Caco-2 (cell line): ENCODE results near the gene CDKN2AIPNL. TPM values are rescaled to one million over a fixed set of nuclear protein-coding genes. Genes with fewer than 3 reads are reported as not detected.

Source experiments
- BruUV-seq: library from RNA; stranded (reverse); fragments of 400-500 nt; replicated peaks from 2 replicates; lab custom pipeline; 2021; lab: Mats Ljungman, UMichigan
- CTCF ChIA-PET: fragments of 300-600 bp; sonication (Branson Sonifier 250); formaldehyde crosslinking; loops from one replicate; lab custom pipeline; 2022; ENCODE audit warnings: antibody characterized with exemption; lab: Charles Lee
- POLR2A ChIA-PET: fragments of 300-600 bp; sonication (Branson Sonifier 250); formaldehyde crosslinking; loops from one replicate; lab custom pipeline; 2022; ENCODE audit warnings: antibody characterized with exemption; lab: Charles Lee
- DNase-seq, 2 experiments: peaks; one replicate each; pipeline versions ENCODE4 v3.0.0 to v3.0.0-alpha.2; 2020 to 2022
- H3K27me3 ChIP-seq: replicated peaks from 2 replicates; pipeline ENCODE4 v1.6.0; 2011; ENCODE audit warnings: low read length; ENCODE audit not compliant: control insufficient read depth, insufficient read depth
- H3K36me3 ChIP-seq: 2 replicates; pipeline ENCODE4 v1.5.1; 2011; ENCODE audit warnings: low read length; ENCODE audit not compliant: control insufficient read depth, insufficient read depth
- H3K4me1 ChIP-seq: fragments of 250-450 bp; sonication (Bioruptor Pico); 2 replicates; pipeline ENCODE4 v1.5.1; 2020; ENCODE audit warnings: mild to moderate bottlenecking
- H3K4me3 ChIP-seq: 2 replicates; pipeline ENCODE4 v1.5.1; 2011; ENCODE audit warnings: low read depth, mild to moderate bottlenecking, control low read depth, low read length
- H3K9me3 ChIP-seq: fragments of 250-450 bp; sonication (Bioruptor Pico); 2 replicates; pipeline ENCODE4 v1.5.1; 2020; ENCODE audit warnings: mild to moderate bottlenecking, moderate library complexity
- H3K27ac Mint-ChIP-seq: one replicate; pipeline ENCODE4 v1.8.0; 2022; ENCODE audit warnings: mixed read lengths; ENCODE audit not compliant: unreplicated experiment
- H3K27me3 Mint-ChIP-seq: one replicate; pipeline ENCODE4 v1.8.0; 2022; ENCODE audit warnings: mixed read lengths; ENCODE audit not compliant: insufficient read depth, unreplicated experiment
- H3K36me3 Mint-ChIP-seq: one replicate; pipeline ENCODE4 v1.8.0; 2022; ENCODE audit warnings: mild to moderate bottlenecking, mixed read lengths; ENCODE audit not compliant: insufficient read depth, unreplicated experiment
- H3K4me1 Mint-ChIP-seq: one replicate; pipeline ENCODE4 v1.8.0; 2022; ENCODE audit warnings: low read depth, mixed read lengths; ENCODE audit not compliant: unreplicated experiment
- H3K4me3 Mint-ChIP-seq: one replicate; pipeline ENCODE4 v1.8.0; 2022; ENCODE audit warnings: mild to moderate bottlenecking, moderate library complexity, mixed read lengths; ENCODE audit not compliant: unreplicated experiment
- H3K9me3 Mint-ChIP-seq: one replicate; pipeline ENCODE4 v1.8.0; 2022; ENCODE audit warnings: mixed read lengths; ENCODE audit not compliant: unreplicated experiment
- intact Hi-C: fragments of 100-400 bp; cut with micrococcal nuclease; formaldehyde crosslinking; loops from one replicate; pipeline ENCODE4 v1.10.0; 2022; ENCODE audit not compliant: unreplicated experiment
- total RNA-seq: library from RNA; stranded (reverse); gene quantifications from 2 replicates; pipeline ENCODE4 v1.2.3, GENCODE V29; 2022
- TF ChIP-seq, protein P1 (sequence below), 2 experiments: fragments of 200-600 bp in 1 of 2; IDR thresholded peaks; 1 replicate in 1 of 2; 2 replicates in 1 of 2; pipeline versions ENCODE4 v1.5.1 to v1.8.0; 2011 to 2022; ENCODE audit warnings: antibody characterized with exemption in 1 of 2, control low read depth in 1 of 2, inconsistent platforms in 1 of 2, low read depth in 1 of 2, low read length in 1 of 2, mild to moderate bottlenecking in 1 of 2, moderate library complexity in 1 of 2; ENCODE audit not compliant: insufficient read depth in 1 of 2, severe bottlenecking in 1 of 2, unreplicated experiment in 1 of 2

Gene CDKN2AIPNL
- total RNA-seq, 1 experiment from 2014 or later: 53.2 TPM

DNA sequence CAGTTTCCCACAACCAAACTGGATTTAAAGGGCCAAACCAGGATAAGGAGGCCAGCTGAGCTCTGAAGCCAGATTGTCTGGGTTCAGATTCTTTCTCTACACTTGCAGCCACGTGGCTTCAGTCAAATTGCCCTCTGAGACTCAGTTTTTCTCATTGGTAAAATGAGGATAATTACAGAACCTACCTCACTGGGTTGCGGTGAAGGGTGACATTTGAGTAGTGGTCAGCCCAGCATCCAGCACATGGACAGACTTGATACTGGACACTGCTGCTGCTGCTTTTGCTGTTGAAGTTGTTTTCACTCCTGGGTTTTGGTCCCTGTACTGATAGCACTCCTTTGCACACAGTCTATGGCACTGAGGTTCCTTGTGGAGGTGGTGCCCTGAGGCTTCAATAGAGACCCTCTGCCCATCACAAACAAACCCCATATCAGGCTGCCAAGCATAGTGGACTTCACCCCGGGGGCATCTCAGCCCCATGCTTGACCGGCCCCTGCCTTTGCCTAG, 25.7 kb upstream of the CDKN2AIPNL start:
- H3K9me3 Mint-ChIP-seq: no peaks in the 10 kb centered on the region
- Histone ChIP-seq H3K4me1 (peaks cover 47% of the 10 kb centered on the region), H3K36me3 (no peaks in the 10 kb centered on the region), H3K4me3 (no peak overlapping the region), H3K9me3 (no peaks in the 10 kb centered on the region), H3K27me3 (no peaks in the 10 kb centered on the region)
- POLR2A ChIA-PET: interaction anchor here (0.8 to 1.9 kb wide), 7 partner anchors 10 to 88 kb away, joined by 3 to 19 read pairs (median 8); partner anchors contain the start of gene CDKN2AIPNL
- intact Hi-C loops: loop anchor here (1.0 kb wide), 4 partner anchors 21 to 89 kb away; no protein-coding TSS in a partner anchor
- H3K36me3 Mint-ChIP-seq: peaks cover 13% of the 10 kb centered on the region
- TF ChIP-seq, protein P1, sequence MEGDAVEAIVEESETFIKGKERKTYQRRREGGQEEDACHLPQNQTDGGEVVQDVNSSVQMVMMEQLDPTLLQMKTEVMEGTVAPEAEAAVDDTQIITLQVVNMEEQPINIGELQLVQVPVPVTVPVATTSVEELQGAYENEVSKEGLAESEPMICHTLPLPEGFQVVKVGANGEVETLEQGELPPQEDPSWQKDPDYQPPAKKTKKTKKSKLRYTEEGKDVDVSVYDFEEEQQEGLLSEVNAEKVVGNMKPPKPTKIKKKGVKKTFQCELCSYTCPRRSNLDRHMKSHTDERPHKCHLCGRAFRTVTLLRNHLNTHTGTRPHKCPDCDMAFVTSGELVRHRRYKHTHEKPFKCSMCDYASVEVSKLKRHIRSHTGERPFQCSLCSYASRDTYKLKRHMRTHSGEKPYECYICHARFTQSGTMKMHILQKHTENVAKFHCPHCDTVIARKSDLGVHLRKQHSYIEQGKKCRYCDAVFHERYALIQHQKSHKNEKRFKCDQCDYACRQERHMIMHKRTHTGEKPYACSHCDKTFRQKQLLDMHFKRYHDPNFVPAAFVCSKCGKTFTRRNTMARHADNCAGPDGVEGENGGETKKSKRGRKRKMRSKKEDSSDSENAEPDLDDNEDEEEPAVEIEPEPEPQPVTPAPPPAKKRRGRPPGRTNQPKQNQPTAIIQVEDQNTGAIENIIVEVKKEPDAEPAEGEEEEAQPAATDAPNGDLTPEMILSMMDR (IDR thresholded peaks at IDR 0.05; ENCODE audit: insufficient read depth in 1 of 2, low read depth in 1 of 2, low read length in 1 of 2, severe bottlenecking in 1 of 2, unreplicated experiment in 1 of 2): no peak
- DNase-seq: peak in 1 of 2 experiments; percentile 52
- H3K4me1 Mint-ChIP-seq: peaks cover 54% of the 10 kb centered on the region
- no peaks in the 10 kb centered on the region for H3K27me3 Mint-ChIP-seq
- H3K27ac Mint-ChIP-seq: peak overlapping the region; percentile 82
- H3K4me3 Mint-ChIP-seq: peak overlapping the region; percentile 55
- CTCF ChIA-PET: interaction anchor here (0.8 to 2.2 kb wide), 5 partner anchors 10 to 74 kb away, joined by 3 to 19 read pairs (median 5); partner anchors contain the start of gene CDKN2AIPNL
- BruUV-seq: TSS peak; percentile 99

DNA sequence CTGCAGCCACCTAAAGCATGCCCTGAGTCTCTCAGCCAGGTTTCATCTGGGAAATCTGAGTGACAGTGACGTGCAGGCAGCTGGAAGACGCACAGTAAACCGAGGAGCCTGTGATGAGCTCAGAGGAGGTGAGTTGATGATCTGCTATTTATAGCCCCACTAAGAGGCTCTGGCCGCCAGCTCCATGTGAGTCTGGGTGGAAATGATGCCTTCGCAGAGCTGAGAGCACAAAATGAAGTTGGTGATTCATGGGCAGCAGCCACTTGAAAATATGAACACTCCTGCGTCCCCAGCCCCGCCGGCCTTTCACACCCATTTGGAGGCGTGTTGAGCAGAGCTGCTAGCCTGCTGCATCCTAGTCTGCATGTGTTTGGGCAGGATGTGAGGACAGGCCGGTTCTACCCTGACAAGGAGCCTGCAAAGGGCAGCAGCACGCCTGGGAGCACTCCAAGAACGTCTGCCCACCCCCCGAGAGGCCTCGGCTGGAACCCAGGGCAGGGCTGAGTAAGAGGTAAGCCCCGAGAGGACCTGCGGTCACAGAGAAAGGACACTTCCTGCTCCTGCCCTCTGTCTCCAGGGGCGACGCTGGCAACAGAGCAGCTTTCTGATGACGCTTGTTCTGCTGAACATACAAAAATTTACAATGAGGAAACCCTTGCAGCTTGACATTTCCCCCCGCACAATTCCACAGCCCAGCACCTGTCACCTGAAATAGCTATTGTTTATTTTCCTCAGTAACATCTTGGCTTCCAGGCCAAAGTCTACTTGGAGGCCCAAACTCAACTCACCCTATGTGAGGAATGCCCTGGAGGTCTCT, 25.1 kb upstream of the CDKN2AIPNL start:
- Histone ChIP-seq H3K27me3 (no peaks in the 10 kb centered on the region), H3K4me1 (peaks cover 47% of the 10 kb centered on the region), H3K9me3 (no peaks in the 10 kb centered on the region), H3K4me3 (peak overlapping the region; percentile 19), H3K36me3 (no peaks in the 10 kb centered on the region)
- peaks cover 54% of the 10 kb centered on the region for H3K4me1 Mint-ChIP-seq
- H3K27me3 Mint-ChIP-seq: no peaks in the 10 kb centered on the region
- ChIA-PET POLR2A (interaction anchor here (0.8 to 1.9 kb wide), 9 partner anchors 9 to 88 kb away, joined by 3 to 19 read pairs (median 5); partner anchors contain the start of gene CDKN2AIPNL), CTCF (interaction anchor here (0.8 to 2.2 kb wide), 6 partner anchors 10 to 90 kb away, joined by 3 to 19 read pairs (median 5); partner anchors contain the start of gene CDKN2AIPNL)
- TF ChIP-seq, protein P1 (IDR thresholded peaks at IDR 0.05; ENCODE audit: insufficient read depth in 1 of 2, low read depth in 1 of 2, low read length in 1 of 2, severe bottlenecking in 1 of 2, unreplicated experiment in 1 of 2): no peak
- peaks cover 10% of the 10 kb centered on the region for H3K36me3 Mint-ChIP-seq
- peak overlapping the region; percentile 82 for H3K27ac Mint-ChIP-seq
- intact Hi-C loops: loop anchor here (1.0 kb wide), 4 partner anchors 20 to 90 kb away; no protein-coding TSS in a partner anchor
- BruUV-seq: no TSS peak
- H3K9me3 Mint-ChIP-seq: no peaks in the 10 kb centered on the region
- H3K4me3 Mint-ChIP-seq: peak overlapping the region; percentile 55
- peak; percentile 84 to 86 for DNase-seq

DNA sequence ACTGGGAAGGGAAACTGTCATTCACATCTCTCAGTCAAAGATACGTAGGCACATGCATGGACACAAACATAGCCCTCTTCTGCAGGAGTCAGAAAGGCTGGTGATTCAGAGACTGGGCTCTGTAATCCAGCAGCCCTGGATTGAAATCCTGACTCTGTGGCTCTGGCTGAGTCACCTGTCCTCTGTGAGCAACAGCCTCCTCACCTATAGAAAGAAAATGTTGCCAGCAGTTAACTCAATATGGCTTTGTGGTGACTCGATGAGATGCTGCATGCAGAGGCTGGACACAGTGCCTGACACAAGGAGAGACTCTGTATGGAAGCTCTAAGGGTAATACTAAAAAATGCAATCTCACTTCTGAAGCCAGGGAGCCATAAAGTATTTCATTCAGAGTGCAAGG, 23.9 kb upstream of the CDKN2AIPNL start:
- Mint-ChIP-seq H3K4me1 (peaks cover 45% of the 10 kb centered on the region), H3K27ac (peak overlapping the region; percentile 82), H3K9me3 (no peaks in the 10 kb centered on the region), H3K27me3 (no peaks in the 10 kb centered on the region), H3K36me3 (peaks cover 7% of the 10 kb centered on the region), H3K4me3 (no peak overlapping the region)
- Histone ChIP-seq H3K36me3 (no peaks in the 10 kb centered on the region), H3K4me3 (no peak overlapping the region), H3K4me1 (peaks cover 47% of the 10 kb centered on the region), H3K27me3 (no peaks in the 10 kb centered on the region), H3K9me3 (no peaks in the 10 kb centered on the region)
- ChIA-PET POLR2A (interaction anchor here (1.2 to 1.9 kb wide), 2 partner anchors 8 to 12 kb away, joined by 5 to 9 read pairs; no protein-coding TSS in a partner anchor), CTCF (interaction anchor here (0.7 kb wide), 1 partner anchor 285 kb away, joined by 4 read pairs; no protein-coding TSS in a partner anchor)
- TF ChIP-seq, protein P1 (IDR thresholded peaks at IDR 0.05; ENCODE audit: insufficient read depth in 1 of 2, low read depth in 1 of 2, low read length in 1 of 2, severe bottlenecking in 1 of 2, unreplicated experiment in 1 of 2): no peak
- no TSS peak for BruUV-seq
- DNase-seq: no peak
- intact Hi-C loops: no loop called here
